BLaER1 (cell line): ENCODE data around the gene NCF2.

Source experiments
- H3K27ac ChIP-seq: shearing (Covaris generic); formaldehyde crosslinking; 2 replicates; pipeline ENCODE4 v1.8.1; 2022
- H3K27me3 ChIP-seq: shearing (Covaris generic); formaldehyde crosslinking; 2 replicates; pipeline ENCODE4 v1.8.1; 2022
- H3K36me3 ChIP-seq: shearing (Covaris generic); formaldehyde crosslinking; 2 replicates; pipeline ENCODE4 v1.8.1; 2022
- H3K4me1 ChIP-seq: shearing (Covaris generic); formaldehyde crosslinking; 2 replicates; pipeline ENCODE4 v1.8.1; 2022
- H3K4me2 ChIP-seq: shearing (Covaris generic); formaldehyde crosslinking; 2 replicates; pipeline ENCODE4 v1.8.1; 2022
- H3K4me3 ChIP-seq: shearing (Covaris generic); formaldehyde crosslinking; 2 replicates; pipeline ENCODE4 v1.8.1; 2022
- H3K9ac ChIP-seq: shearing (Covaris generic); formaldehyde crosslinking; 2 replicates; pipeline ENCODE4 v1.8.1; 2022
- H3K9me3 ChIP-seq: shearing (Covaris generic); formaldehyde crosslinking; 2 replicates; pipeline ENCODE4 v1.8.1; 2022
- H4K20me1 ChIP-seq: shearing (Covaris generic); formaldehyde crosslinking; 2 replicates; pipeline ENCODE4 v1.8.1; 2022
- Cebpa-rat ChIP-seq: shearing (Covaris generic); IDR thresholded peaks from 2 replicates; pipeline ENCODE4 v1.8.1; 2022

NCF2 gene

DNA sequence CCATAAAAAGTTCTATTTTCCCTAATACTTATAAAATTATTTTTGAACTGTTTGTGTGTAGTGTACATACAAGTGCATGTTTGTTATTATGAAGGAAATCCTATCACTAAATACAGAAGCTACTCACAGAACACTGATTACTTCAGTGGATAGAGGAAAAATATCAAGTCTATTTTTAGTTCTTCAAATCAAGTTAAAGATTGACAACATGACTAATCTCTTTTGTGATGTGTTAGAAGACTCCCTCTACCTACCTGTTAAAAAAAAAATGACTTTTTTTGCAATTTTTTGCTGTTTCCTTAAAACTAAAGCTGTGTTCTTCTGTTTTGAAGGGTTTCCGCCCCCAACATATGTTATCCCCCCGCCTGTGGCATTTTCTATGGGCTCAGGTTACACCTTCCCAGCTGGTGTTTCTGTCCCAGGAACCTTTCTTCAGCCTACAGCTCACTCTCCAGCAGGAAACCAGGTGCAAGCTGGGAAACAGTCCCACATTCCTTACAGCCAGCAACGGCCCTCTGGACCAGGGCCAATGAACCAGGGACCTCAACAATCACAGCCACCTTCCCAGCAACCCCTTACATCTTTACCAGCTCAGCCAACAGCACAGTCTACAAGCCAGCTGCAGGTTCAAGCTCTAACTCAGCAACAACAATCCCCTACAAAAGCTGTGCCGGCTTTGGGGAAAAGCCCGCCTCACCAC is 45.5 kb downstream of the NCF2 start:
- Histone ChIP-seq H3K4me3 (no peak overlapping the region), H3K27me3 (no peaks in the 10 kb centered on the region), H3K27ac (no peak overlapping the region), H3K9ac (no peak overlapping the region), H3K4me1 (peaks cover 24% of the 10 kb centered on the region), H3K4me2 (no peak overlapping the region), H4K20me1 (peaks cover 43% of the 10 kb centered on the region), H3K9me3 (no peaks in the 10 kb centered on the region), H3K36me3 (peaks cover 86% of the 10 kb centered on the region)
- TF ChIP-seq Cebpa-rat, result no peak

DNA sequence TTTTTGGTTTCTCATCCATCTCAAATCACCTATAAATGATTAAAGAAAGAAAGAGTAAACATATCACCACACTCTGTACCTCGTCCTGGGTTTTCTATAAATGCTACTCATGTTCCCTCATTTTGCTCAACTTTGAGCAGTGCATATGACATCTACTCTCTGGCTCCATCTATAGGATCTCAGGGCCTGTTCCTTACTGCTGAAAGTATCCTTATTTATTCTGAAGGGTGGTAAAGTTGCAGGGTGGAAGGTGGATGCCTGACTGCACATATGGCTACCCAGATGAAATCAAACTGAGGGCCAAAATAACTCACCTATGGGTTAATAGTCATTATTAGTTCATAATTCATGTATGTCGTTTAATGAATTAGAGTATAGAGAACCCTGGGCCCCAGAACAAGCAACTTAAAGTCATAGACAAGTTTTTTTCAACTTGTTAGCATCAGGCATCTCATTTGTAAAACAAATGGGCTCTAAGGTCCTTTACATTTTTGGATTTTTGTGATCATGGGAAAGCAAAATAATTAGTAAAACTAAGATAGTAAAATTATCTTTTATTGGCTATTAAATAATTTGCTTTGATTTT is 46.5 kb downstream of the NCF2 start:
- H3K4me1 ChIP-seq, result peaks cover 23% of the 10 kb centered on the region
- H3K9ac ChIP-seq, result no peak overlapping the region
- no peak overlapping the region for H3K4me3 ChIP-seq
- peaks cover 39% of the 10 kb centered on the region for H4K20me1 ChIP-seq
- no peak for TF ChIP-seq Cebpa-rat
- H3K4me2 ChIP-seq, result no peak overlapping the region
- peaks cover 86% of the 10 kb centered on the region for H3K36me3 ChIP-seq
- no peaks in the 10 kb centered on the region for H3K9me3 ChIP-seq
- H3K27ac ChIP-seq, result no peak overlapping the region
- no peaks in the 10 kb centered on the region for H3K27me3 ChIP-seq

DNA sequence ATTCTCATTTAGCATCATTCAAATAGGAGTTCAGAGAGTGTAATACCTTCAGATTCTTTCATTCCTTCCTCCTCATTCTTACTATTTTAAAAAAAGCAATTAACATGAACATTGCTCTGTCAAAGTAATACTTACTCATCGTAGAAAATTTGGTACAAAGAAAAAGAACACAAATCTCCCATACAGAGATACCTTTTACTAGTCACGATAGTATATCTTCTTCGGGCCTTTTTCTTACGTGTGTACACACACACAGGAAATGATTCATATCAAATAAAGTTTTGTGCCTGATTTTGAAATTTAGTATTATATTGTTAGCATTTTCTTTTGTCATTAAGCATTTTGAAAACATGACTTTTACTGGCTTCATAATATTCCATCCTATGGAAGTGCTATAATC is 52.9 kb downstream of the NCF2 start:
- H3K27me3 ChIP-seq, result no peaks in the 10 kb centered on the region
- H3K4me3 ChIP-seq, result no peak overlapping the region
- no peak overlapping the region for H3K9ac ChIP-seq
- no peaks in the 10 kb centered on the region for H3K4me1 ChIP-seq
- H3K36me3 ChIP-seq, result peaks cover 85% of the 10 kb centered on the region
- H3K4me2 ChIP-seq, result no peak overlapping the region
- TF ChIP-seq Cebpa-rat, result no peak
- H4K20me1 ChIP-seq, result no peaks in the 10 kb centered on the region
- no peaks in the 10 kb centered on the region for H3K9me3 ChIP-seq
- H3K27ac ChIP-seq, result no peak overlapping the region

GRCh38 chr1:183533617-183534174 is 56.6 kb downstream of the NCF2 start:
- H3K4me3 ChIP-seq, result no peak overlapping the region
- peaks cover 82% of the 10 kb centered on the region for H3K36me3 ChIP-seq
- H3K9me3 ChIP-seq, result no peaks in the 10 kb centered on the region
- no peak for TF ChIP-seq Cebpa-rat
- H4K20me1 ChIP-seq, result no peaks in the 10 kb centered on the region
- no peak overlapping the region for H3K9ac ChIP-seq
- H3K4me1 ChIP-seq, result no peaks in the 10 kb centered on the region
- H3K27ac ChIP-seq, result no peak overlapping the region
- no peaks in the 10 kb centered on the region for H3K27me3 ChIP-seq
- no peak overlapping the region for H3K4me2 ChIP-seq

GRCh38 chr1:183528577-183528976 is 61.7 kb downstream of the NCF2 start:
- Histone ChIP-seq H3K36me3 (peaks cover 86% of the 10 kb centered on the region), H3K4me1 (no peaks in the 10 kb centered on the region), H3K4me2 (no peak overlapping the region), H3K4me3 (no peak overlapping the region), H4K20me1 (no peaks in the 10 kb centered on the region), H3K9ac (no peak overlapping the region), H3K27me3 (no peaks in the 10 kb centered on the region), H3K27ac (no peak overlapping the region), H3K9me3 (no peaks in the 10 kb centered on the region)
- TF ChIP-seq Cebpa-rat, result no peak

- no peak overlapping the region for H3K4me2 ChIP-seq
- H3K9me3 ChIP-seq, result no peaks in the 10 kb centered on the region
- no peak overlapping the region for H3K9ac ChIP-seq
- H3K36me3 ChIP-seq, result peaks cover 71% of the 10 kb centered on the region
- H4K20me1 ChIP-seq, result peaks cover 10% of the 10 kb centered on the region; the same call in 1 of the 2 replicates
- no peak overlapping the region for H3K27ac ChIP-seq
- no peaks in the 10 kb centered on the region; the same call in 1 of the 2 replicates for H3K4me1 ChIP-seq
- no peaks in the 10 kb centered on the region for H3K27me3 ChIP-seq
- TF ChIP-seq Cebpa-rat, result no peak
- H3K4me3 ChIP-seq, result no peak overlapping the region
These were observed 68.2 kb downstream of the NCF2 start for GRCh38 chr1:183522104-183522503.

DNA sequence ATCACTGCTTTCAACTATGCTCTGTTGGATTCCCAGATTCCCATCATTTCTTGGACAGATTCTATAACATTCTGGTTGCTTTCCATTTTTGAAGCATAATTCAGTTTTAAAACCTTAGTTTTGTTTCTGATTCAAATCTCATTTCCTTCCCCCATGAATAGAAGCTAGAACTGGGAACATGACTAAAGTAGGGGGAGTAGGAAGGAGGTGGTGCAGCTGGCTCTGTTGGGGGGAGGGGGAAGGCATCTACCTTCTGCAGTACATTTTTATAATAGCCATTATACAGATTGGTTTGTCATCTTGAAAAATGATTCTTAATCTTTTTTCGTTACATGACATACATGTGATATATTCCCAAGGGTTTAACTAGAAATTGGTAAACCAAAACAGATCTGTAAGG is 69.9 kb downstream of the NCF2 start:
- Histone ChIP-seq H3K27me3 (no peaks in the 10 kb centered on the region), H4K20me1 (peaks cover 25% of the 10 kb centered on the region), H3K4me1 (no peaks in the 10 kb centered on the region; the same call in 1 of the 2 replicates), H3K9ac (no peak overlapping the region), H3K36me3 (peaks cover 72% of the 10 kb centered on the region), H3K4me3 (no peak overlapping the region), H3K9me3 (no peaks in the 10 kb centered on the region), H3K4me2 (no peak overlapping the region), H3K27ac (no peak overlapping the region)
- TF ChIP-seq Cebpa-rat, result no peak

GRCh38 chr1:183517401-183517800 is 72.9 kb downstream of the NCF2 start:
- Histone ChIP-seq H3K4me2 (no peak overlapping the region), H3K4me1 (no peaks in the 10 kb centered on the region; the same call in 1 of the 2 replicates), H3K9ac (no peak overlapping the region), H3K9me3 (no peaks in the 10 kb centered on the region), H3K4me3 (no peak overlapping the region), H3K27ac (no peak overlapping the region), H4K20me1 (peaks cover 53% of the 10 kb centered on the region), H3K27me3 (no peaks in the 10 kb centered on the region), H3K36me3 (peaks cover 61% of the 10 kb centered on the region)
- no peak for TF ChIP-seq Cebpa-rat

GRCh38 chr1:183516725-183517124 is 73.5 kb downstream of the NCF2 start:
- no peak overlapping the region for H3K4me3 ChIP-seq
- H3K27ac ChIP-seq, result no peak overlapping the region
- H3K27me3 ChIP-seq, result no peaks in the 10 kb centered on the region
- TF ChIP-seq Cebpa-rat, result no peak
- no peak overlapping the region for H3K9ac ChIP-seq
- peaks cover 55% of the 10 kb centered on the region for H3K36me3 ChIP-seq
- no peaks in the 10 kb centered on the region; the same call in 1 of the 2 replicates for H3K4me1 ChIP-seq
- H4K20me1 ChIP-seq, result peaks cover 59% of the 10 kb centered on the region
- H3K4me2 ChIP-seq, result no peak overlapping the region
- H3K9me3 ChIP-seq, result no peaks in the 10 kb centered on the region

DNA sequence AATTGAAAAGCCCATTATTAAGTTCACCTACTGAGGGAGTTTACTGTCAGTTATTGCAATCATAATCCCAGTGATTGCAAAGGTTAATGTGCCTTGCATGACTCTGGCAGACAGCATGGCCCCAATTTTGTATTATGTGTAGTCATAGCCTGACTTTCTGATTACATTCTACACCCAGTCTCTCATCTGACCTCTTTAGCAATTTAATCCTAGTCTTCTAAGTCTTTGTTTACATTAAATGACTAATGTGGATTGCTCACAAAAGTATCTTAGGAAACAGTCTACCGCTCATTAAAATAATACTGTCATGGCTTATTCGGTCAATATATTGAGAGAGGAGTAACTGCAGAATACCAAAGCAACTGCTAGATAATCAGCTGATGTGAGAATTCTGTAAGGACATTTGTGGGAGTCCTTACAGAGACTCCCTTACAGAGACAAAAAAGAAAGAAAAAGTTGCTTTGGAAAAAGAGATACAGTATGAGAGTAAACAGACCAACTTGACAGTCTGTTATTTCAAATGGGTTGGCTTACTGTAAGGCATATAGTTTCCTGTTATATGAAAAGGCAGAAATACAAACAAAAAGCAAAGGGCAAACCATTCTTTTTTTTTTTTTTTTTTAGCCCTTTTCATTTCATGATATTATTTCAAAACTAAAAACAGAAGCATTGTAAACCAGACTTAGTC is 75.1 kb downstream of the NCF2 start:
- H3K27ac ChIP-seq, result no peak overlapping the region
- no peak for TF ChIP-seq Cebpa-rat
- H3K36me3 ChIP-seq, result peaks cover 46% of the 10 kb centered on the region
- no peak overlapping the region for H3K4me2 ChIP-seq
- no peak overlapping the region for H3K9ac ChIP-seq
- no peaks in the 10 kb centered on the region for H3K9me3 ChIP-seq
- H3K27me3 ChIP-seq, result no peaks in the 10 kb centered on the region
- H3K4me1 ChIP-seq, result no peaks in the 10 kb centered on the region
- peaks cover 75% of the 10 kb centered on the region for H4K20me1 ChIP-seq
- no peak overlapping the region for H3K4me3 ChIP-seq
